Inflammatory macrophage (primary cell): ENCODE data around the gene DAPK2.
"Not testable (repeated sequence)": the region's sequence is repeated elsewhere in the genome, so short reads cannot be mapped to it uniquely, and the experiment has no call there.

Experiments used
- DNase-seq, 2 donors: peaks; one replicate each; pipeline ENCODE4 v3.0.0-alpha.2; 2020 to 2022
- total RNA-seq, 18 experiments: gene quantifications; one replicate each; lab custom pipeline; 2026; ENCODE audit warnings: mixed read lengths in 6 of 18, inconsistent platforms in 2 of 18; lab: John Stamatoyannopoulos, UW

The DAPK2 gene
- total RNA-seq: 0.09 to 1.1 (median 0.34) reads per million in 18 experiments

- peak; percentile 48 to 64 for DNase-seq
Observed at GRCh38 chr15:64046421-64047153, at the start of gene DAPK2. Gene DAPK2, minus strand, starts transcription at chr15:64046485. Its CDS starts 6,224 bp downstream, at chr15:64040261.

DNA sequence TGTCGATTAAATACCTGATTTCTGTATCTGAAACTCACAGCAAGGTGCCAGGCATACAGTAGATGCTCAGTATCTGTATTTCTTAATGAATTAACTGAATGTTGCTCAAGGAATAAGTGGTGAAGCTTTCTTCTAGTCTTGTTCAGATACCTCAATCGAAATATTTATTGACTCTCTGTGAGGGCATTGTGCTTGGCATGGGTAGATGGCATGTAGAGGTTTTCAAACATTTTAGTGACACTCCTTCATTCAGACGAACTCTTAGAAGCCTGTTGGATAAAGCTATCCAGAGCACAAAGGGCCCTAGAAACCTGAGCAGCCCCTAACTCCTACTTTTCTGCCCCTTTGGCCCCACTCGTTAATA, 49.1 kb upstream of the DAPK2 start:
- DNase-seq: no peak

DNA sequence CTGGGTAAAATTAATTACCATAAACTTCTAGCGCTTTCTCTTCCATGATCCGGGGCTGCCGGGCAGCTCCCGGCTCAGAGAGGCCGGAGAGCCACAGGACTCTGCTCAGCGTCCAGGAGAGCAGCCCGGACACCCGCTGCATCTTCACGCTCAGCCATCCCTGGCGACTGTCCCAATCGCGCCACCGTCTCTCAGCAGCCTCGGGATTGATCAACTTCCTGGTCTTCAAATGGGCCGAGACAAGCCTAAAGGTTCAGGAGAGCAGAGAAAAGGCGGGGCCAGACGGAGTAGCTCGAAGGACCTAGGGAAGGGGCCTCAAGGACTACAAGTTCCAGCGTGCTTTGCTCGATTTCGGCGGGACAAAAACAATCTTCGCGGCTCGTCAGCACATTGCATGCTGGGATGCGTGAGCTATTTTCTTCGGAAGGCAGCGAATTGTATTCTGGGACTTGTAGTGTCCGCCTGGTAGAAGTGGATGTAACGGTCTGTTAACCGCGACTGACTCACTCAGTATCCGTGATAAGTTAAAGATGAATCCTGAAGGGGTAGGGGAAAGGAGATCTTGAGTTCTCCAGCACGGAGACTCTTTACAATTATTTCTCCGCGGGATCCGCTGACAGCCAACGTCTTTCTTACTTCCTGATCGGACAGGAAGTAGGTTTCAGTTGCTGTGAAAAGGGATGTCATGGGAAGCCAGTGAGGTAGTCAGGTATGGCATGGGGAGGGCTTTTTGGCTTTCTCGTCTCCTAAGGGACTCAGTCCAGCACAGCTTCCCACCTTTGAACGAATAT, 47.5 kb upstream of the DAPK2 start, which contains the start of gene CIAO2A:
CIAO2A (minus strand) TSS at position 212 of the 791 bp plus-strand sequence; CDS start at position 142, 70 bp downstream.
- DNase-seq: peak; percentile 99 to 100

DNA sequence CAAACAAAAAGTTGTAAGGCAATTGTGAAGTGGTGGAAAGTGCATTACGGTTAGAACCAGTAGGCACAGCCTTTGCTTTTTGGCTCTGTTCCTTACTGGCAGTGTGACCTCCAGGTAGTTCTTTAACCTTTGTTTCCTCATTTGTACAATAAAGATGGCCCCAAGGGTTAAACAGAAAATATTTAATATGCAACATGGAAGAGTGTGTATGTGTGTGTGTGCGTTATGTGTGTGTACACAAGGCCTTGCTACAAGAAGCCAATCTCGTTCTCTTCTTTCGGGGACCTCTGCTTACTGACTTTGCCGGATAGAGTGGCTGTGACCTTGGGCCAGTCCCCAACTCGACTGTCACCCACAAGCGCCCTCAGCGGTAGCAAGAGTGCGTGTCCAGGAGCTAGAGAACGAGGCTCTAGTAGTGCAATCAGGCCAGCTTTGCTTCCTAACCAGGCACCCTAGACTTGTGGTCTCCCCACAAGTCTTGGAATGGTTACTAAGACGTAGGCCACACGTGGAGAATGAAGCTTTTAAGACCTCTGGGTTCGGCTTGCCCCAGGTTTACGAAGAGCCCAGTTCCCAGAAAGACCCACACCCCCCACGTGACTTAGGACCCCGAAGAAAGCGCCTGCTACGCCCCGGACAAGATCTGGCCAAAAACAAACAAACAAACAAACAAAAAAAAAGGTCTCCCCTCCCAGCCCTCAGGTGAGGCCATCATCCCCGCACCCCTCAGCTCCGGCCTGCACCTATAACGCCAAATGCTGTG, 46.8 kb upstream of the DAPK2 start:
- DNase-seq: peak; percentile 52 to 79

GRCh38 chr15:64092075-64092820, 46.0 kb upstream of the DAPK2 start:
- peak; percentile 30 to 48 for DNase-seq

DNA sequence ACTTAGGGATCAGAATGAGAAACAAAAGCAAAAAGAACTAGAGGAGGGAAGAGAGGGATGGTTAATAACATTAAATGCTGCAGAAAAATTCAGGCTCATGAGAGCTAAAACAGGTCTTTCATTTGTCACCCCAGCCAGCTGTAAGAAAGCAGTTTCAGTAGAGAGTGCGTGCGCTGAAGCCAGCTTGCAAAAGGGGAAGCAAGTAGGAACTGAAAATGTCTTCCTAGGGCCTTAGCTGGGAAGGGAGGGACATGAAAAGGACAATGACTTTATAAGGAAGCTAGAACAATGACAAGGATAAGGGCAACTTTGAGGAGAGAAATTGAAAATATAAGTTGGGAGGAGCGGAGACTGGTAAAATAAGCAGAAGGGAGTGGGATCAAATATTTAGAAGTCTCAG, 44.2 kb upstream of the DAPK2 start:
- peak; percentile 80 to 88 for DNase-seq

DNA sequence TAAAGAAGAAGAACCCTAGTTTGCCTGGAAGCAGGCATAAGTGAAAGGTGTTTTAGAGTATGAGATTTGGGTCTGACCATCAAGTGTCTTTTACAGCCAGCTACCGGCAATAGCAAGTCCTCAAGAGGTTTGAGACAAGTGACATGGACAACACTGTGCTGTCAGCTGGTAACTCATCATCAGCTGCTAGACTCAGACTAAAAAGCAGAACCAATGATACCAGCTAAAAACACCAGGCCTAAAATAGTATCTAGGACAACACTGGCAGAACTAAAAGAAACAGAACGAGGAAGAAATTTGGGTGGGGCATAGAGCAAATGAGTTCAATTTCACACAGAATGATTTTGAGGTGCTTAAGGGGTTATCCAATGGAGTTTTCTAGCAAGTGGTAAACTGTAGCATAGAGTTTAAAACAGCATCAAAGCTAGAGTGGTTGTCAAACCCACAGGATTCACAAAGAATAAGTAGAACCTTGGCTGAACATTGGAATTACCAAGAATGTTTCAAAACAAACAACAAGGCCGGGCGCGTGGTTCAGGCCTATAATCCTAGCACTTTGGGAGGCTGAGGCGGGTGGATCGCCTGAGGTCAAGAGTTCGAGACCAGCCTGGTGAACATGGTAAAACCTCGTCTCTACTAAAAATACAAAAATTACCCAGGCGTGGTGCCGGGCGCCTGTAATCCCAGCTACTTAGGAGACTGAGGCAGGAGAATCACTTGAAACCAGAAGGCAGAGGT, 43.4 kb upstream of the DAPK2 start:
- DNase-seq: peak; percentile 91

GRCh38 chr15:64082757-64083156, 36.5 kb upstream of the DAPK2 start:
- no peak for DNase-seq

DNA sequence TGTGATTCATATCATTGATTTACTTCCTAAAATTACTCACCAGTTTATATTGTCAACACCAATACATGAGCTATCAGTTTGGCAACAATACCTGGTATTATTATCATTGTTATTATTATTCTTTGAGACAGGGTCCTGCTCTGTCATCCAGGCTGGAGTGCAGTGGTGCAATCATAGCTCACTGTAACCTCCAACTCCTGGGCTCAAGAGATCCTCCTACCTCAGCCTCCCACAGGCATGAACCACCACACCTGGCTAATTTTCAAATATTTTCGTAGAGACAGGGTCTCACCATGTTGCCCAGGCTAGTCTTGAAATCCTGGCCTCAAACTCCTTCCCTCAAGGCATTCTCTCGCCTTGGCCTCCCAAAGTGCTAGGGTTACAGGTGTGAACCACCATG, 27.2 kb upstream of the DAPK2 start:
- DNase-seq: not testable (repeated sequence)

- no peak for DNase-seq
Observed at GRCh38 chr15:64072812-64073211, 26.5 kb upstream of the DAPK2 start.

GRCh38 chr15:64071931-64072765, 25.9 kb upstream of the DAPK2 start:
- DNase-seq: peak; percentile 30

GRCh38 chr15:64070965-64071851, 24.9 kb upstream of the DAPK2 start:
- DNase-seq: peak; percentile 92 to 95

DNA sequence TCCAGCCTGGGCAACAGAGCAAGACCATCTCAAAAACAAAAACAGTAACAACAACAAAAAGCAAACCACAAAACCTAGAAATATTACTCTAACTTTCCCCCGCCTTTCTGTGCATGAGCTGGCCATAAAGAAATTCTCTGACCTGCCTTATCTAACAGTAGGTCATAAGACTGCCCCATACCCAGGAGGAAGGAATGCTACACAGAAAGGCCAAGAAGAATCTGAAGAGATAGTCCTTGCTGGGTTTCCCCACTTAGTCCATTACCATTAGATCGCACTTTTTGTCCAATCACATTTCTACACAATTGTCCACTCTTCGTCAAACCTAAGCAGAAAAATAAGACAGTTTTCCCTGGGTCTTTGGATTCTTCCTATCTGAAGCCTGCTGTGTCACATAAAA, 23.8 kb upstream of the DAPK2 start:
- peak in 1 of 2 donors; percentile 22 for DNase-seq

DNA sequence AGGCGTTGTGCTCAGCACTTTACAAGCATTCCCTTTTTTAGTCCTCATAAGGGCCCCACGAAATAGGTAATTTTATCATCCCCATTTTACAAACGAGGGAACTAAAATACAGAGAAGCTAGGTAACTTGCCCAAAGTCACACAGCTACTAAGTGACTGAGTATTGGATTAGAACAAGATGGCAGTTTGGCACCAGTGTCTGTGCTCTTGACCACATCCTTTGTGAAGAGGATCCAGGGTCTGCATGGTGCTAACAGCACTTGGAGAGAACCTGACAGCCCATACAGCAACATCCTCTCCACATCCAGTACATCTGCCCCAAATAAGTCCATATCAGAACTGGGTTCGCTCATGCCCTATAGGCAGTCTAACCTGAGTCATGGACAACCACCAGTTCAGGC, 21.8 kb upstream of the DAPK2 start:
- no peak for DNase-seq

DNA sequence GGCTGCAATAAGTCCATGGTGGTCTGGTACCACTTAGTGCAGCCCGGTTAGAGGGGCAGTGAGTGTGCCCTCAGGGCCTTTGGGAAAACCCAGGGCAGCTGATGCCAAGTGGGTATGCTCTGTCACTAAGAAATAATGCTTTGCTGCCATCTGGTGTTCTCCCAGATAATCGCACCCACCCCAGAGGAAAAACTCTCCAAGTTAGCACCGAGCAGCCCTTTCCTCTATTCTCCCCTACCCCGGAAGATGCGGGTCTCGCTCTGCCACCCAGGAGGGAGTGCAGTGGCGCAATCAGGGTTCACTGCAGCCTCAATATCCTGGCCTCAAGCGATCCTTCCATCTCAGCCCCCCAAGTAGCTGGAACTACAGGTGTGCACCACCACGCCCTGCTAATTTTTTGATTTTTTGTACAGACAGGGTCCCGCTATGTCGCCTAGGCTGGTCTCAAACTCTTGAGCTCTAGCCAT, 21.3 kb upstream of the DAPK2 start:
- peak; percentile 77 to 83 for DNase-seq

DNA sequence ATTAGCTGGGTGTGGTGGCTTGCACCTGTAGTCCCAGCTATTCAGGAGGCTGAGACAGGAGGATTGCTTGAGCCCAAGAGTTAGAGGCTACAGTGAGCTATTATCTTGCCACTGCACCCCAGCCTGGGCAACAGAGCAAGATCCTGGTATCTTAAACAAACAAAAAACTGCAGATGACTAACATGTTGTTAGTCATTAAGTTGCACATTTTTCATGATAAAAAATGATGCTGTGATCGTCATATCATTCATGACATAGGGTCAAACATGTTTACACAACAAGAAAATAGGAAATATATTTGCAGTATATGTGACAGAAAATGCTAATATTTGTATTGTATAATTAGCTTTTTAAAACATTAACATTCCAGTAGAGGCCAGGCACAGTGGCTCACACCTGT, 20.2 kb upstream of the DAPK2 start:
- peak; percentile 20 to 35 for DNase-seq

- DNase-seq: no peak
Observed at GRCh38 chr15:64060716-64061115, 14.4 kb upstream of the DAPK2 start.

- DNase-seq: peak; percentile 19 to 35
Observed at GRCh38 chr15:64059104-64059503, 12.8 kb upstream of the DAPK2 start.

GRCh38 chr15:64058279-64058678, 12.0 kb upstream of the DAPK2 start:
- no peak for DNase-seq
